HepG2 (cell line): ENCODE data around the gene SYT7. TPM values are rescaled to one million over a fixed set of nuclear protein-coding genes. Genes with fewer than 3 reads are reported as not detected.

Experiments
- ATAC-seq: fragments of 200-7000 bp; cut with Tn5 transposase; 3 replicates; pipeline ENCODE4 v1.9.1; 2020; ENCODE audit warnings: mild to moderate bottlenecking, moderate library complexity
- BruUV-seq: library from RNA; stranded (reverse); fragments of 400-500 nt; replicated peaks from 2 replicates; lab custom pipeline; 2021; lab: Mats Ljungman, UMichigan
- CTCF ChIA-PET: fragments of 300-600 bp; formaldehyde crosslinking; extraction: SDS; loops from one replicate; lab custom pipeline; 2021; ENCODE audit warnings: low total read pairs, inconsistent platforms, low intra/inter-chr PET ratio; lab: Yijun Ruan, JAX
- POLR2A ChIA-PET: fragments of 350-600 bp; sonication (Branson Sonifier 250); formaldehyde crosslinking; loops from one replicate; lab custom pipeline; 2020; ENCODE audit warnings: antibody characterized with exemption, inconsistent platforms; lab: Yijun Ruan, JAX
- DNase-seq: peaks from one replicate; pipeline ENCODE4 v3.0.0-alpha.2; 2015; ENCODE audit warnings: low spot score
- FAIRE-seq: peaks from 3 replicates; lab custom pipeline; 2011; peaks lifted over from hg19 to GRCh38; lab: Jason Lieb, UNC
- H2AFZ ChIP-seq: one replicate; pipeline ENCODE4 v1.6.1; 2011; ENCODE audit warnings: low read length, inconsistent platforms
- H3K27ac ChIP-seq: fragments of 300-600 bp; 3 replicates; pipeline ENCODE4 v1.8.0; 2011; ENCODE audit warnings: mixed run types, mild to moderate bottlenecking, mixed read lengths, low read length, inconsistent platforms; ENCODE audit not compliant: insufficient read depth; ENCODE audit errors: extremely low read length
- H3K27me3 ChIP-seq, 2 experiments: fragments of 200-600 bp in 1 of 2; 2 replicates in 1 of 2; 3 replicates in 1 of 2; pipeline versions ENCODE4 v1.6.0 to v1.8.0; 2011; ENCODE audit warnings: low read length in 2 of 2, mild to moderate bottlenecking in 2 of 2, moderate library complexity in 2 of 2, inconsistent platforms in 1 of 2; ENCODE audit not compliant: insufficient read depth in 2 of 2, control insufficient read depth in 1 of 2
- H3K36me3 ChIP-seq, 2 experiments: fragments of 200-600 bp in 1 of 2; replicated peaks in 1 of 2; 2 replicates in 1 of 2; 3 replicates in 1 of 2; pipeline versions ENCODE4 v1.5.1 to v1.8.0; 2011; ENCODE audit warnings: low read length in 2 of 2, inconsistent platforms in 1 of 2; ENCODE audit not compliant: insufficient read depth in 2 of 2, control insufficient read depth in 1 of 2
- H3K4me1 ChIP-seq: 2 replicates; pipeline ENCODE4 v1.5.1; 2012; ENCODE audit warnings: low read length, inconsistent platforms; ENCODE audit not compliant: insufficient read depth
- H3K4me2 ChIP-seq: 2 replicates; pipeline ENCODE4 v1.6.0; 2011; ENCODE audit warnings: low read depth, low read length, inconsistent platforms
- H3K4me3 ChIP-seq, 3 experiments: fragments of 200-600 bp in 1 of 3; sonication (generic), shearing (Covaris generic) in 1 of 3; replicated peaks in 1 of 3; 2 replicates each; pipeline ENCODE4 v1.5.1; 2011 to 2016; ENCODE audit warnings: low read length in 3 of 3, inconsistent platforms in 2 of 3, low read depth in 2 of 3, mild to moderate bottlenecking in 2 of 3, control low read depth in 1 of 3, mixed read lengths in 1 of 3; ENCODE audit not compliant: insufficient read depth in 1 of 3
- H3K79me2 ChIP-seq: one replicate; pipeline ENCODE4 v1.6.1; 2011; ENCODE audit warnings: low read length, inconsistent platforms; ENCODE audit not compliant: insufficient read depth
- H3K9ac ChIP-seq: 2 replicates; pipeline ENCODE4 v1.6.0; 2011; ENCODE audit warnings: mild to moderate bottlenecking, low read depth, low read length, inconsistent platforms; ENCODE audit not compliant: insufficient read depth
- H3K9me3 ChIP-seq: 2 replicates; pipeline ENCODE4 v1.5.1; 2012; ENCODE audit warnings: mild to moderate bottlenecking, low read length
- H4K20me1 ChIP-seq: 2 replicates; pipeline ENCODE4 v1.6.0; 2011; ENCODE audit warnings: inconsistent platforms, mild to moderate bottlenecking, low read length, moderate library complexity; ENCODE audit not compliant: insufficient read depth
- ATAD3A ChIP-seq: sonication (generic); formaldehyde crosslinking; IDR thresholded peaks from 2 replicates; pipeline ENCODE4 v1.4.0; 2020; ENCODE audit warnings: missing genetic modification reagents
- CCAR2 ChIP-seq: fragments of 200-400 bp; formaldehyde crosslinking; optimal IDR thresholded peaks from 2 replicates; pipeline ENCODE3; 2018; ENCODE audit warnings: low read depth, mild to moderate bottlenecking, low read length, moderate library complexity
- HCFC1 ChIP-seq: fragments of 150-350 bp; IDR thresholded peaks from 2 replicates; pipeline ENCODE4 v1.6.1; 2014; ENCODE audit warnings: low read depth, low read length
- ISX ChIP-seq: sonication (generic); formaldehyde crosslinking; conservative IDR thresholded peaks from 2 replicates; pipeline ENCODE4 v1.5.0; 2020; ENCODE audit warnings: missing genetic modification reagents
- NCOA5 ChIP-seq: sonication (generic); formaldehyde crosslinking; IDR thresholded peaks from 2 replicates; pipeline ENCODE4 v1.4.0; 2020; ENCODE audit warnings: missing genetic modification reagents
- ZNF18 ChIP-seq: sonication (generic); formaldehyde crosslinking; IDR thresholded peaks from 2 replicates; pipeline ENCODE4 v1.8.0; 2022; ENCODE audit warnings: mild to moderate bottlenecking, missing genetic modification reagents; ENCODE audit not compliant: insufficient replicate concordance
- ZNF24 ChIP-seq: fragments of 450-650 bp; IDR thresholded peaks from 2 replicates; pipeline ENCODE4 v1.6.1; 2017; ENCODE audit warnings: antibody characterized with exemption, mild to moderate bottlenecking
- ZNF556 ChIP-seq: sonication (generic); formaldehyde crosslinking; IDR thresholded peaks from 2 replicates; pipeline ENCODE4 v1.4.0; 2020; ENCODE audit warnings: mild to moderate bottlenecking, missing genetic modification reagents, borderline replicate concordance
- ZNF839 ChIP-seq: sonication (generic); formaldehyde crosslinking; IDR thresholded peaks from 2 replicates; pipeline ENCODE4 v1.4.0; 2020; ENCODE audit warnings: missing genetic modification reagents, mild to moderate bottlenecking, borderline replicate concordance
- WGBS: methylation state at CpG from one replicate; pipeline ENCODE4 v1.1.6; 2017; ENCODE audit warnings: low lambda C conversion rate; 5-methylcytosine and 5-hydroxymethylcytosine counted together
- in situ Hi-C: cut with HindIII; loops from 2 replicates; pipeline ENCODE4 v1.10.0; 2017; ENCODE audit warnings: low pct_unique_long_range_greater_than_20kb; ENCODE audit not compliant: extremely low pct_ligation_motif_present
- intact Hi-C: fragments of 100-400 bp; cut with micrococcal nuclease; formaldehyde crosslinking; loops from one replicate; pipeline ENCODE4 v1.10.0; 2022; ENCODE audit not compliant: unreplicated experiment
- polyA plus RNA-seq, 8 experiments: library from polyadenylated mRNA; depleted of rRNA in 3 of 8; stranded (reverse) in 7 of 8; unstranded in 1 of 8; fragments of >200 nt; fragmentation: Illumina TruSeq in 4 of 8; extraction: Trizol in 4 of 8; gene quantifications; 2 replicates each; pipeline versions ENCODE4 v1.2.1 to v1.2.3, GENCODE V29; 2011 to 2016; ENCODE audit warnings: low read depth in 4 of 8, missing spikeins in 1 of 8, mixed read lengths in 1 of 8; ENCODE audit not compliant: insufficient read depth in 1 of 8
- total RNA-seq, 5 experiments: library from RNA; depleted of rRNA; stranded (reverse); fragments of >200 nt; fragmentation: Illumina TruSeq; extraction: Trizol; gene quantifications; 2 replicates each; pipeline ENCODE4 v1.2.3, GENCODE V29; 2016; ENCODE audit warnings: low read depth in 1 of 5
- TF ChIP-seq, protein P1 (sequence below): sonication (generic); formaldehyde crosslinking; IDR thresholded peaks from 2 replicates; pipeline ENCODE4 v1.4.0; 2020; ENCODE audit warnings: missing genetic modification reagents
- TF ChIP-seq, protein P2 (sequence below): sonication (generic); formaldehyde crosslinking; IDR thresholded peaks from 2 replicates; pipeline ENCODE4 v1.5.1; 2020; ENCODE audit warnings: missing genetic modification reagents, mild to moderate bottlenecking, borderline replicate concordance
- TF ChIP-seq, protein P3 (sequence below): sonication (generic); formaldehyde crosslinking; IDR thresholded peaks from 2 replicates; pipeline ENCODE4 v1.5.0; 2020; ENCODE audit warnings: mild to moderate bottlenecking, missing genetic modification reagents

SYT7 gene
- total and polyA plus RNA-seq, 2 of the 13 experiments (the other 11 are each of a cell fraction or from before 2014, with no cell fraction given): 1.4 to 4.4 TPM

DNA sequence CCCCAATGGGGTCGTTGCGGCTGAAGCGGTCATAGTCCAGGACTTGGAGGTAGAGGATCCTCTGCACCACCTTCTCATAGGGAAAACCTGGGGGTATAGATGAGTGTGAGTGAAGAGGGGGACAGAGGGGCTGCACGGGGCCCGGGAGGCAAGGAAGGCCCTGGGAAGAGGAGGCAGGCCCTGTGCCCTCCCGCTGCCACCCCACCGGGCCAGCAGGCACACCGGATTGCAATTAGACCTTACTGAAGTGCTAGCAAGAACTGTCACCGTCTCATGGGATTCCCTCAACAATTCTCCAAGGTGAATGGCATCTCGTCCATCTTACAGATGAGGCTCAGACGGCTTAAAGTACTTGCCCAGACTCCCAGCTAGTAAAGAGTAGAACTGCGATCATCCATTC is 56.4 kb downstream of the SYT7 start:
- TF ChIP-seq, protein P1, sequence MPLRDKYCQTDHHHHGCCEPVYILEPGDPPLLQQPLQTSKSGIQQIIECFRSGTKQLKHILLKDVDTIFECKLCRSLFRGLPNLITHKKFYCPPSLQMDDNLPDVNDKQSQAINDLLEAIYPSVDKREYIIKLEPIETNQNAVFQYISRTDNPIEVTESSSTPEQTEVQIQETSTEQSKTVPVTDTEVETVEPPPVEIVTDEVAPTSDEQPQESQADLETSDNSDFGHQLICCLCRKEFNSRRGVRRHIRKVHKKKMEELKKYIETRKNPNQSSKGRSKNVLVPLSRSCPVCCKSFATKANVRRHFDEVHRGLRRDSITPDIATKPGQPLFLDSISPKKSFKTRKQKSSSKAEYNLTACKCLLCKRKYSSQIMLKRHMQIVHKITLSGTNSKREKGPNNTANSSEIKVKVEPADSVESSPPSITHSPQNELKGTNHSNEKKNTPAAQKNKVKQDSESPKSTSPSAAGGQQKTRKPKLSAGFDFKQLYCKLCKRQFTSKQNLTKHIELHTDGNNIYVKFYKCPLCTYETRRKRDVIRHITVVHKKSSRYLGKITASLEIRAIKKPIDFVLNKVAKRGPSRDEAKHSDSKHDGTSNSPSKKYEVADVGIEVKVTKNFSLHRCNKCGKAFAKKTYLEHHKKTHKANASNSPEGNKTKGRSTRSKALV (CRISPR knock-in tag): no peak
- TF ChIP-seq ATAD3A (CRISPR knock-in tag) (no peak), CCAR2 (no peak), ZNF556 (no peak), ISX (CRISPR knock-in tag) (no peak), ZNF18 (CRISPR knock-in tag) (no peak), NCOA5 (CRISPR knock-in tag) (no peak), ZNF839 (no peak), ZNF24 (no peak), HCFC1 (no peak)
- TF ChIP-seq, protein P2, sequence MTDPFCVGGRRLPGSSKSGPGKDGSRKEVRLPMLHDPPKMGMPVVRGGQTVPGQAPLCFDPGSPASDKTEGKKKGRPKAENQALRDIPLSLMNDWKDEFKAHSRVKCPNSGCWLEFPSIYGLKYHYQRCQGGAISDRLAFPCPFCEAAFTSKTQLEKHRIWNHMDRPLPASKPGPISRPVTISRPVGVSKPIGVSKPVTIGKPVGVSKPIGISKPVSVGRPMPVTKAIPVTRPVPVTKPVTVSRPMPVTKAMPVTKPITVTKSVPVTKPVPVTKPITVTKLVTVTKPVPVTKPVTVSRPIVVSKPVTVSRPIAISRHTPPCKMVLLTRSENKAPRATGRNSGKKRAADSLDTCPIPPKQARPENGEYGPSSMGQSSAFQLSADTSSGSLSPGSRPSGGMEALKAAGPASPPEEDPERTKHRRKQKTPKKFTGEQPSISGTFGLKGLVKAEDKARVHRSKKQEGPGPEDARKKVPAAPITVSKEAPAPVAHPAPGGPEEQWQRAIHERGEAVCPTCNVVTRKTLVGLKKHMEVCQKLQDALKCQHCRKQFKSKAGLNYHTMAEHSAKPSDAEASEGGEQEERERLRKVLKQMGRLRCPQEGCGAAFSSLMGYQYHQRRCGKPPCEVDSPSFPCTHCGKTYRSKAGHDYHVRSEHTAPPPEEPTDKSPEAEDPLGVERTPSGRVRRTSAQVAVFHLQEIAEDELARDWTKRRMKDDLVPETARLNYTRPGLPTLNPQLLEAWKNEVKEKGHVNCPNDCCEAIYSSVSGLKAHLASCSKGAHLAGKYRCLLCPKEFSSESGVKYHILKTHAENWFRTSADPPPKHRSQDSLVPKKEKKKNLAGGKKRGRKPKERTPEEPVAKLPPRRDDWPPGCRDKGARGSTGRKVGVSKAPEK (CRISPR knock-in tag): no peak
- TF ChIP-seq, protein P3, sequence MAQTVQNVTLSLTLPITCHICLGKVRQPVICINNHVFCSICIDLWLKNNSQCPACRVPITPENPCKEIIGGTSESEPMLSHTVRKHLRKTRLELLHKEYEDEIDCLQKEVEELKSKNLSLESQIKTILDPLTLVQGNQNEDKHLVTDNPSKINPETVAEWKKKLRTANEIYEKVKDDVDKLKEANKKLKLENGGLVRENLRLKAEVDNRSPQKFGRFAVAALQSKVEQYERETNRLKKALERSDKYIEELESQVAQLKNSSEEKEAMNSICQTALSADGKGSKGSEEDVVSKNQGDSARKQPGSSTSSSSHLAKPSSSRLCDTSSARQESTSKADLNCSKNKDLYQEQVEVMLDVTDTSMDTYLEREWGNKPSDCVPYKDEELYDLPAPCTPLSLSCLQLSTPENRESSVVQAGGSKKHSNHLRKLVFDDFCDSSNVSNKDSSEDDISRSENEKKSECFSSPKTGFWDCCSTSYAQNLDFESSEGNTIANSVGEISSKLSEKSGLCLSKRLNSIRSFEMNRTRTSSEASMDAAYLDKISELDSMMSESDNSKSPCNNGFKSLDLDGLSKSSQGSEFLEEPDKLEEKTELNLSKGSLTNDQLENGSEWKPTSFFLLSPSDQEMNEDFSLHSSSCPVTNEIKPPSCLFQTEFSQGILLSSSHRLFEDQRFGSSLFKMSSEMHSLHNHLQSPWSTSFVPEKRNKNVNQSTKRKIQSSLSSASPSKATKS: no peak
- TF ChIP-seq, all 625 proteins: peak for 0
- in situ Hi-C loops (no loop called here), intact Hi-C loops (no loop called here)
- Histone ChIP-seq H3K79me2 (no peaks in the 10 kb centered on the region), H4K20me1 (no peaks in the 10 kb centered on the region), H3K4me3 (no peak overlapping the region), H3K36me3 (no peaks in the 10 kb centered on the region), H3K27ac (no peak overlapping the region), H3K27me3 (0 out of 5 replicates have a peak, but pooled peaks cover 0 to 1% of the 10 kb centered on the region in 2 experiments), H2AFZ (no peak overlapping the region), H3K4me2 (no peak overlapping the region), H3K9me3 (no peaks in the 10 kb centered on the region), H3K4me1 (peaks cover 13% of the 10 kb centered on the region), H3K9ac (no peak overlapping the region)
- WGBS: 56% methylated on average over 10 of the region's 12 CpGs
- FAIRE-seq: no peak
- no peak for ATAC-seq
- no TSS peak for BruUV-seq
- DNase-seq: no peak
- ChIA-PET CTCF (no interaction called here), POLR2A (no interaction called here)
